ENCODE results near the gene TSPEAR.

- TF ChIP-seq ZNF565 (CRISPR knock-in tag; conservative IDR thresholded peaks at IDR 0.05; ENCODE audit: low read depth) (no peak), ZFP3 (CRISPR knock-in tag; IDR thresholded peaks at IDR 0.05) (no peak), ARNTL (CRISPR knock-in tag; IDR thresholded peaks at IDR 0.05; ENCODE audit: borderline replicate concordance, low read depth) (no peak), RARB (CRISPR knock-in tag; IDR thresholded peaks at IDR 0.05) (no peak), PATZ1 (CRISPR knock-in tag; IDR thresholded peaks at IDR 0.05; ENCODE audit: borderline replicate concordance) (no peak), TOX (CRISPR knock-in tag; IDR thresholded peaks at IDR 0.05; ENCODE audit: borderline replicate concordance) (no peak)
These were observed 25.1 kb upstream of the TSPEAR start for GRCh38 chr21:44736291-44737004.

Data from SK-N-SH treated with all-trans-retinoic acid at 6 μM for 48 hours (cell line).